GM18511 (cell line): ENCODE results near the gene GATAD2B.
A peak's percentile ranks its signal among the peaks of the same experiment; 100 is the strongest.
"Not testable (repeated sequence)": the region's sequence is repeated elsewhere in the genome, so short reads cannot be mapped to it uniquely, and the experiment has no call there.

ENCODE experiments used
- ATAC-seq: cut with Tn5 transposase; IDR thresholded peaks from one replicate; pipeline ENCODE4 v1.9.1; 2021; ENCODE audit warnings: mild to moderate bottlenecking, moderate library complexity; ENCODE audit not compliant: unreplicated experiment

Gene GATAD2B

GRCh38 chr1:153899509-153899908 is 23.3 kb downstream of the GATAD2B start:
- no peak for ATAC-seq

- not testable (repeated sequence) for ATAC-seq
Observed at GRCh38 chr1:153895866-153896265, 26.9 kb downstream of the GATAD2B start.

GRCh38 chr1:153891042-153891441 is 31.7 kb downstream of the GATAD2B start:
- ATAC-seq = not testable (repeated sequence)

GRCh38 chr1:153888533-153888932 is 34.2 kb downstream of the GATAD2B start:
- ATAC-seq = no peak

GRCh38 chr1:153886127-153886526 is 36.6 kb downstream of the GATAD2B start:
- no peak for ATAC-seq

- ATAC-seq = no peak
Observed at GRCh38 chr1:153883223-153883622, 39.5 kb downstream of the GATAD2B start.

GRCh38 chr1:153882296-153882912 is 40.4 kb downstream of the GATAD2B start:
- no peak for ATAC-seq

- no peak for ATAC-seq
Observed at GRCh38 chr1:153881751-153882150, 41.0 kb downstream of the GATAD2B start.

- ATAC-seq = no peak
Observed at GRCh38 chr1:153880962-153881361, 41.8 kb downstream of the GATAD2B start.

GRCh38 chr1:153880024-153880423 is 42.7 kb downstream of the GATAD2B start:
- ATAC-seq = no peak

- ATAC-seq = no peak
Observed at GRCh38 chr1:153877112-153877511, 45.7 kb downstream of the GATAD2B start.

- ATAC-seq = no peak
Observed at GRCh38 chr1:153872934-153873333, 49.8 kb downstream of the GATAD2B start.

GRCh38 chr1:153872331-153872730 is 50.4 kb downstream of the GATAD2B start:
- ATAC-seq = no peak

- ATAC-seq = no peak
Observed at GRCh38 chr1:153869486-153869885, 53.3 kb downstream of the GATAD2B start.

- no peak for ATAC-seq
Observed at GRCh38 chr1:153866045-153866850, 56.5 kb downstream of the GATAD2B start.

GRCh38 chr1:153860285-153860684 is 62.5 kb downstream of the GATAD2B start:
- ATAC-seq = no peak

- no peak for ATAC-seq
Observed at GRCh38 chr1:153857505-153857904, 65.3 kb downstream of the GATAD2B start.

GRCh38 chr1:153856763-153857162 is 66.0 kb downstream of the GATAD2B start:
- ATAC-seq = no peak

- ATAC-seq = no peak
Observed at GRCh38 chr1:153852170-153852569, 70.6 kb downstream of the GATAD2B start.

GRCh38 chr1:153849487-153850185 is 73.1 kb downstream of the GATAD2B start:
- peak; percentile 81 for ATAC-seq

GRCh38 chr1:153848805-153849204 is 74.0 kb downstream of the GATAD2B start:
- no peak for ATAC-seq

- no peak for ATAC-seq
Observed at GRCh38 chr1:153845158-153845557, 77.6 kb downstream of the GATAD2B start.
